BJ (cell line): Measurements from ENCODE around the gene CFAP74. TPM values are rescaled to one million over a fixed set of nuclear protein-coding genes. Genes with fewer than 3 reads are reported as not detected.

Experiments used
- CTCF ChIA-PET: fragments of 350-600 bp; formaldehyde crosslinking; extraction: SDS; loops from one replicate; lab custom pipeline; 2021; ENCODE audit warnings: antibody characterized with exemption, inconsistent platforms; lab: Yijun Ruan, JAX
- POLR2A ChIA-PET: fragments of 300-600 bp; sonication (Branson Sonifier 250); formaldehyde crosslinking; extraction: SDS; loops from one replicate; lab custom pipeline; 2021; ENCODE audit warnings: antibody characterized with exemption; lab: Charles Lee
- DNase-seq: peaks from one replicate; pipeline ENCODE4 v3.0.0-alpha.2; 2011; ENCODE audit warnings: low read depth
- H3K27me3 ChIP-seq: 2 replicates; pipeline ENCODE4 v1.6.0; 2011; ENCODE audit warnings: low read length; ENCODE audit not compliant: control insufficient read depth, insufficient read depth
- H3K36me3 ChIP-seq: 2 replicates; pipeline ENCODE4 v1.5.1; 2011; ENCODE audit warnings: low read length; ENCODE audit not compliant: control insufficient read depth, insufficient read depth
- H3K4me3 ChIP-seq: 2 replicates; pipeline ENCODE4 v1.5.1; 2011; ENCODE audit warnings: low read depth, mild to moderate bottlenecking, control low read depth, low read length
- polyA minus RNA-seq: library from RNA; depleted of rRNA, polyadenylated mRNA; stranded (reverse); fragments of >200 nt; gene quantifications from 2 replicates; pipeline ENCODE4 v1.2.3, GENCODE V29; 2011; rRNA and poly(A)+ RNA removed
- polyA plus RNA-seq: library from polyadenylated mRNA; depleted of rRNA; stranded (reverse); fragments of >200 nt; gene quantifications from 2 replicates; pipeline ENCODE4 v1.2.3, GENCODE V29; 2011; rRNA removed
- TF ChIP-seq, protein P1 (sequence below): IDR thresholded peaks from 2 replicates; pipeline ENCODE4 v1.5.1; 2011; ENCODE audit warnings: low read depth, mild to moderate bottlenecking, control low read depth, inconsistent platforms, low read length, moderate library complexity; ENCODE audit not compliant: insufficient read depth

CFAP74 gene
- polyA plus RNA-seq (not detected in 2 replicates), polyA minus RNA-seq (not detected in 2 replicates)

DNA sequence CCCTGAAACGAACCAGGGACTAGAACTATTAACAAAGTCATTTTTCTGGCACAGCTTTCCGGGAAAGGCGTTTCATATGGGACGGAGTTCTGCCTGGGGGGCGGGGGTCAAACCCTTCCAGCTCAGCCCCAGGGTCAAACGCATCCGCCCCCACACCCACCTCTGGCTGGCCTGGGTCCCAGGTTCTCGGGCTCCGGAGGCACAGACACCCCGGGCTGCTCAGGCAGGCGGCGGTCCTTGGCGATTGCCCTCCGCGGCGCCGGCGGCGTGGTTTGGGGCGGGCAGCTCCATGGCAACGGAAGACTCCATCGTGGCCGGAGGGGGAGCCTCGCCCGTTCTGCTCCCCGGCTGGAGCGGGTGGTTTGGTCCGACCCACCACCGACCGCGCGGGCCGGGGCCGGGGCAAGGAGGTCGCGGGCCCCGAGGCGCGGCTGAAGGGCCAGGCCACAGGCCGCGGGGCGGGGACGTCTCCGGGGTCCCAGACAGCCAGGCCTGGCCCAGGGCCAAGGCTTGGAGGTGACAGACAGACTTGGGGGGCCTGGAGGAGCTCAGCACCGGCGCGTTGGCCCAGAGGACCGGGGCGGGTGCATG lies at the start of gene CFAP74:
Gene CFAP74 (minus strand): TSS at position 246 of the 591 bp plus-strand sequence. CDS start 12,830 bp downstream, outside the sequence.
- H3K27me3 ChIP-seq: peaks cover 12% of the 10 kb centered on the region
- H3K4me3 ChIP-seq: no peak within 1 kb of the TSS
- TF ChIP-seq, protein P1, sequence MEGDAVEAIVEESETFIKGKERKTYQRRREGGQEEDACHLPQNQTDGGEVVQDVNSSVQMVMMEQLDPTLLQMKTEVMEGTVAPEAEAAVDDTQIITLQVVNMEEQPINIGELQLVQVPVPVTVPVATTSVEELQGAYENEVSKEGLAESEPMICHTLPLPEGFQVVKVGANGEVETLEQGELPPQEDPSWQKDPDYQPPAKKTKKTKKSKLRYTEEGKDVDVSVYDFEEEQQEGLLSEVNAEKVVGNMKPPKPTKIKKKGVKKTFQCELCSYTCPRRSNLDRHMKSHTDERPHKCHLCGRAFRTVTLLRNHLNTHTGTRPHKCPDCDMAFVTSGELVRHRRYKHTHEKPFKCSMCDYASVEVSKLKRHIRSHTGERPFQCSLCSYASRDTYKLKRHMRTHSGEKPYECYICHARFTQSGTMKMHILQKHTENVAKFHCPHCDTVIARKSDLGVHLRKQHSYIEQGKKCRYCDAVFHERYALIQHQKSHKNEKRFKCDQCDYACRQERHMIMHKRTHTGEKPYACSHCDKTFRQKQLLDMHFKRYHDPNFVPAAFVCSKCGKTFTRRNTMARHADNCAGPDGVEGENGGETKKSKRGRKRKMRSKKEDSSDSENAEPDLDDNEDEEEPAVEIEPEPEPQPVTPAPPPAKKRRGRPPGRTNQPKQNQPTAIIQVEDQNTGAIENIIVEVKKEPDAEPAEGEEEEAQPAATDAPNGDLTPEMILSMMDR: no peak
- ChIA-PET POLR2A (no interaction called here), CTCF (interaction anchor here (1.0 to 1.5 kb wide), 2 partner anchors 10 to 41 kb away, joined by 3 to 6 read pairs; no protein-coding TSS in a partner anchor)
- no peak for DNase-seq
- no peaks in the 10 kb centered on the region for H3K36me3 ChIP-seq

DNA sequence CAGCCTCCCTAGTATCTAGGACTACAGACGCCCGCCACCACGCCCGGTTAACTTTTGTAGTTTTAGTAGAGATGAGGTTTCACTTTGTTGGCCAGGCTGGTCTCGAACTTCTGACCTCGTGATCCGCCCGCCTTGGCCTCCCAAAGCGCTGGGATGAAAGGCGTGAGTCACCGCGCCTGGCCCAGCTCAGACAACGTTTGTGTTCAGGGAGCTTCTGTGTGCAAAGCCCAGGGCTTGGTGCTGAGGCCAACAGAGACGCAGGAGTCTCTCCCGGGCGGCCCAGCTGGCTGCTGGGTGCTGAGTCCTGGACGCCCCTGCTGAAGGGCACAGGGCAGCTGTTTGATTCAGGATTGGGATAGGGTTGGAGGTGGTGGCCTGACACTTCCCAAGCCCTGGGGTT lies 49.6 kb upstream of the CFAP74 start:
- peaks cover 25% of the 10 kb centered on the region for H3K27me3 ChIP-seq
- POLR2A ChIA-PET: no interaction called here
- H3K4me3 ChIP-seq: no peak overlapping the region
- TF ChIP-seq, protein P1: no peak
- no peaks in the 10 kb centered on the region for H3K36me3 ChIP-seq
- no peak for DNase-seq
- CTCF ChIA-PET: interaction anchor here (1.7 kb wide), 1 partner anchor 9 kb away, joined by 13 read pairs; no protein-coding TSS in a partner anchor

DNA sequence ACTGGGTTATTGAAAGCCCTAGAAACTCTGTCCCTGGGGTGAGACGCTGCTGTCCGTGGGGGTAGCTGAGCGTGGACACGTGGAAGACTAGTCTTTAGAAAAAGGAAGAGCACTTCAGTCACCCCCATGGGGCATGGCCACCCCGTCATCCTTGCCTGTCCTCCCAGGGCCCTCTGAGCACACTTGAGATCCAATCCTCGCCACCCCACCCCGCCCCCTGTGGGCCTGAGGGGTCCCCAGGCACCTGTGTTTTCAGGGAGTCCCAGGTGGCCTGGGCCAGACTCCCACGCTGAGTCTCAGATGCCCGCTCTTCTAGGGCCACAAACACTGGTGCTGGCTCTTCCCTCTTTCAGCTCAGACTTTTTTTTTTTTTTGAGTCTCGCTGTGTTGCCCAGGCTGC lies 49.2 kb upstream of the CFAP74 start:
- no peak overlapping the region for H3K4me3 ChIP-seq
- peaks cover 27% of the 10 kb centered on the region for H3K27me3 ChIP-seq
- ChIA-PET CTCF (interaction anchor here (1.7 kb wide), 1 partner anchor 8 kb away, joined by 13 read pairs; no protein-coding TSS in a partner anchor), POLR2A (no interaction called here)
- H3K36me3 ChIP-seq: no peaks in the 10 kb centered on the region
- TF ChIP-seq, protein P1: no peak
- no peak for DNase-seq

GRCh38 chr1:2052054-2052679 lies 48.6 kb upstream of the CFAP74 start:
- TF ChIP-seq, protein P1: no peak
- H3K4me3 ChIP-seq: no peak overlapping the region
- H3K27me3 ChIP-seq: peaks cover 28% of the 10 kb centered on the region
- CTCF ChIA-PET: no interaction called here
- no peak for DNase-seq
- no peaks in the 10 kb centered on the region for H3K36me3 ChIP-seq
- POLR2A ChIA-PET: no interaction called here

DNA sequence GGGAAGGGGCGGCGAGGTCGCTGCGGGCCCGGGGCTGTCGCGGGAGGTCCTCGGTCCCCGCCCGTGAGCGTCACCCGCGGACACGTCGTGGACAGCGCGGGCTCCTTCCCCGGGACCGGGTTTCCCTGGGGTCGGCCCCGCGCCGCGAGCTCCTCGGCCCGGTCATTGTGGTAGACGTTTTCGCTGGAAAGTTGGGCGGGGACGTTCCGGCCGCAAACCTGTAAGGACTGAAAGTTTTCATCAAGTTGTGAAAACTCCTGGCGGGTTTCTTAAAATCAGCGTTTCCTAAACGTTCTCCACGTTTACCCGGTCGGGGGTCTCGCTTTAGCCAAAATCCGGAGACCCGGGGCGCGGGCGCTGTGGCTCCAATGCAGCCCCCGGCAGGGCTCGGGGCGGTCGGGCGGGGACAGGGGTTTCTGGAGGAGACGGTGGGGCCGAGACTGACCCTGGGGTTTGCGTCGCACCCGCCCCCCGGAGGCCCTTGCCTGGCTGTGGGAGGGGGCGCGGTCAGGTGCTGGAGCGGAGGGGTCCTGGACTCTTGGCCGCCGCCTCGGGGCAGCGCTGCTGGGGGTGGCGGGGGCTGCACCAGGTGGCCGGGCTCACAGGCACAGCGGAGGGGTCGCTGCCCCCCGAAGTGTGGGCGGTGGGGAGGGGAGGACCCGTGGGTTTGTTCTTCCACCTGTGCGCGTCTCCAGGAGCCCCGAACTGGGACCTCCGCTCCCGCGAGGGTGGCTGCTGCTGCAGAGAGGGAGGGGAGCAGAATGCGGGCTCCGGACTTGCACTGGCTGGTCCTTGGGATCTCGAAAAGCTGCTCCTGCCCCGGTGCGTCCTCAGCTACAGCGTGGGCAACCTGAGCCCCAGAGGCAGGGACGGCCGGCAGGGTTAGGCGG lies 47.5 kb upstream of the CFAP74 start:
- ChIA-PET CTCF (no interaction called here), POLR2A (no interaction called here)
- Histone ChIP-seq H3K4me3 (no peak overlapping the region; the same call in 1 of the 2 replicates), H3K36me3 (no peaks in the 10 kb centered on the region), H3K27me3 (peaks cover 28% of the 10 kb centered on the region)
- TF ChIP-seq, protein P1: no peak
- DNase-seq: no peak
